DMS153 treated with DMSO at 0.1 percent for 48 hours (cell line): ENCODE data around the gene GPR139.

ENCODE experiments used
- DNase-seq: peaks from one replicate; lab custom pipeline; 2025; ENCODE audit not compliant: unreplicated experiment; lab: John Stamatoyannopoulos, UW

The GPR139 gene

DNA sequence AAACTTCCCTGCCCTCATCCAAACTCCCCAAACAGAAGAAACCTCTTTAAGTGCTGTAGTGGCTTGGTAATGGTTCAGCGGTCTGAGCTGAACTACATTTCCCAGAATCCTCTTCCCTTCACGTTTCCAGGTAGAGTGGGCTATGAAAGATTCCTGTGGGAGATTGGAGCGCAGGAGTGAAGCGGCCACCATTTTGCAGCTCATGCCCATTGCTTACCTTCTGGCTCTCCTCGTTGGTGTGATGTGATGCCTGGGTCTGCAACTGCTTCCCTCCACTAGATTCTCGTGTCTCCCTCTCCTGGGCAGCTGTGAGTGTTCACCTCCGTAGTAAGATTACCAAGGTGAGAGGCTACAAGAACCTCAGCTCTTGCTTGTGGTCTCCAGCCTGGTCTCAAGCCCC is 82.1 kb downstream of the GPR139 start:
- peak; percentile 51 for DNase-seq

DNA sequence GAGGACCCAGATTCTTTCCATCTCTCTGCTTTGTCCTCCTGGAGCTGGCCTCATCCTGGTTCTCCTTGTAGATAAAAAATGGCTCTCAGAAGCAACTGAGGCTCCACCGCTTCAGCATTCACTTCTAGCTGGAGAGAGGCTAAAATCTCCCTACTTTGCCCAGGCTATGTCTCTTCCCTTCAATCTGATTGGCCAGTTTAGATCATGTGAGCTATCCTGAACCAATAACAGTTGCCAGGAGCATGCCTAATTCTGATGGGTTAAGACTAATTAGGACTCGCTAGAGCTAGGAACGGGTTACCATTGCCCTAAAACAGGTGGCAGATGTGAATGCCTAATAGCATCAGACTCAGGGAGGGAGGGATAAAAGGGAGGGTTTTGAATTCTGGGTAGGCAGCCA is 89.6 kb downstream of the GPR139 start:
- DNase-seq, result no peak
